Activated T-cell treated with anti-CD3 and anti-CD28 coated beads, Interleukin-2, amount 50 U/mL, for 72 hours (primary cell): ENCODE data around the gene MEAK7. TPM values are rescaled to one million over a fixed set of nuclear protein-coding genes. Genes with fewer than 3 reads are reported as not detected.

ENCODE experiments used
- ATAC-seq, 2 donors: fragments of 150-1000 bp; cut with Tn5 transposase; replicated peaks in 1 of 2; 2 replicates each; pipeline ENCODE4 v1.10.0; 2021; ENCODE audit warnings: moderate library complexity in 2 of 2, mild to moderate bottlenecking in 1 of 2
- DNase-seq, 2 donors: peaks; one replicate each; pipeline ENCODE4 v3.0.0; 2021 to 2022; ENCODE audit warnings: mixed read lengths in 1 of 2
- H3K27ac Mint-ChIP-seq: one replicate; pipeline ENCODE4 v1.8.0; 2022; ENCODE audit warnings: mild to moderate bottlenecking, moderate library complexity, mixed read lengths
- H3K27me3 Mint-ChIP-seq: one replicate; pipeline ENCODE4 v1.8.0; 2022; ENCODE audit warnings: low read depth, mixed read lengths
- H3K36me3 Mint-ChIP-seq, 2 donors: one replicate each; pipeline ENCODE4 v1.8.0; 2022; ENCODE audit warnings: mixed read lengths in 2 of 2, mild to moderate bottlenecking in 1 of 2; ENCODE audit not compliant: insufficient read depth in 2 of 2
- H3K4me1 Mint-ChIP-seq: one replicate; pipeline ENCODE4 v1.8.0; 2022; ENCODE audit warnings: low read depth, mixed read lengths
- H3K4me3 Mint-ChIP-seq, 2 donors: one replicate each; pipeline ENCODE4 v1.8.0; 2022; ENCODE audit warnings: mild to moderate bottlenecking in 2 of 2, mixed read lengths in 2 of 2, moderate library complexity in 2 of 2
- H3K9me3 Mint-ChIP-seq, 2 donors: one replicate each; pipeline ENCODE4 v1.8.0; 2022; ENCODE audit warnings: mixed read lengths in 2 of 2
- total RNA-seq, 2 donors: library from RNA; stranded (reverse); gene quantifications; one replicate each; pipeline ENCODE4 v1.2.3, GENCODE V29; 2022

Gene MEAK7, protein sequence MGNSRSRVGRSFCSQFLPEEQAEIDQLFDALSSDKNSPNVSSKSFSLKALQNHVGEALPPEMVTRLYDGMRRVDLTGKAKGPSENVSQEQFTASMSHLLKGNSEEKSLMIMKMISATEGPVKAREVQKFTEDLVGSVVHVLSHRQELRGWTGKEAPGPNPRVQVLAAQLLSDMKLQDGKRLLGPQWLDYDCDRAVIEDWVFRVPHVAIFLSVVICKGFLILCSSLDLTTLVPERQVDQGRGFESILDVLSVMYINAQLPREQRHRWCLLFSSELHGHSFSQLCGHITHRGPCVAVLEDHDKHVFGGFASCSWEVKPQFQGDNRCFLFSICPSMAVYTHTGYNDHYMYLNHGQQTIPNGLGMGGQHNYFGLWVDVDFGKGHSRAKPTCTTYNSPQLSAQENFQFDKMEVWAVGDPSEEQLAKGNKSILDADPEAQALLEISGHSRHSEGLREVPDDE
- 10 to 100 TPM; 15.6 to 27.9 TPM for total RNA-seq

GRCh38 chr16:84504420-84505248 lies at the start of gene MEAK7:
TSS of gene MEAK7 (minus strand) at chr16:84504659. CDS start at chr16:84498086, 6,573 bp downstream.
- H3K27ac Mint-ChIP-seq, result peak within 1 kb of the TSS; percentile 70
- peak within 1 kb of the TSS; percentile 93 to 97 for H3K4me3 Mint-ChIP-seq
- peaks cover 52% of the 10 kb centered on the region for H3K4me1 Mint-ChIP-seq
- ATAC-seq, result peak; percentile 94 to 97
- no peaks in the 10 kb centered on the region for H3K9me3 Mint-ChIP-seq
- no peaks in the 10 kb centered on the region for H3K36me3 Mint-ChIP-seq
- H3K27me3 Mint-ChIP-seq, result no peaks in the 10 kb centered on the region
- DNase-seq, result peak; percentile 99

DNA sequence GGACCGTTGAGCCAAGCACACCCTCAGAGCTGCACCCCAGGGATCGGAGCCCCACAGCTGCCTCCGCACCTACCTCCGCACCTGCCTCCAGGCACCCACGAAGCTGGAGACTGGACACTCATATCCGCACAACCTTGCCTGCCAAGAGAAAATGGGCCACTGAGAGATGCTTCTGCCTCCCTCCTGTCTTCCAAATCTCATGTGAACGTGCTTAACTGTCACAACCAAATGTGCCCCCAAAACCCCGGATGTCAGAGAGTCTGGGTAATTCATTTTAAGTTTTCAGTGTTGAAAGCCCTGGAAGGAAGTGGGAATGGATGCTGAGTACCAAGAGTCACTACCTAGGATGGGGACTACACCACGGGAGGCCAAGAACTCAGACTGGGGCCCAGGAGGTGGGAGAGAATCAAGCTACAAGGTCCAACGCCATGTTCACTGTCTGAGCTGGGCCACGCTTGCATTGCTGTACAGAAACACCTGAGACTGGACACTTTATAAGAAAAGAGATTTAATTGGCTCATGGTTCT lies 49.5 kb upstream of the MEAK7 start:
- ATAC-seq, result peak in 1 of 2 donors; percentile 35
- Mint-ChIP-seq H3K27ac (peak overlapping the region; percentile 15), H3K4me3 (peak overlapping the region in 1 of 2 donors; percentile 95), H3K9me3 (no peaks in the 10 kb centered on the region), H3K27me3 (no peaks in the 10 kb centered on the region), H3K36me3 (peaks cover 0 to 4% of the 10 kb centered on the region in 2 donors), H3K4me1 (peaks cover 69% of the 10 kb centered on the region)
- DNase-seq, result peak in 1 of 2 donors; percentile 43

DNA sequence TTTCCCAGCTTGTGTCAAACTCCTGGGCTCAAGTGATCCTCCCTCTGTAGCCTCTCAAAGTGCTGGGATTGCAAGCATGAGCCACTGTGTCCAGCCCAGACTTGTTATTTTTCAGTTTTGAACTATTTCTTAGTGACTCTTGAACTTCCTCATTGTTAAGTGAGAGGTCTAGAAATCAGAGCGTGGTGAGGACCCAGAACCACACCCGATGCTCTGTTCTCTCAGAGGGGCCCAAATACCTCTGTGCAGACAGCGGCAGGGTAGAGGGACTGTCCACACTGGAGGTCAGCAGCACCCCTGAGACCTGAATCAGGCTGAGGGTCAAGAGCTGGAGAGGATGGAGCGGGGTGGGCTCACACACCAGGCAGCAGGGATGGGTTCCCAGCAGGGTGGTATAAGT lies 47.7 kb upstream of the MEAK7 start:
- no peaks in the 10 kb centered on the region for H3K9me3 Mint-ChIP-seq
- peaks cover 0 to 6% of the 10 kb centered on the region in 2 donors for H3K36me3 Mint-ChIP-seq
- no peak for DNase-seq
- H3K4me1 Mint-ChIP-seq, result peaks cover 82% of the 10 kb centered on the region
- peak overlapping the region in 1 of 2 donors; percentile 95 for H3K4me3 Mint-ChIP-seq
- H3K27me3 Mint-ChIP-seq, result no peaks in the 10 kb centered on the region
- ATAC-seq, result no peak
- no peak overlapping the region for H3K27ac Mint-ChIP-seq

GRCh38 chr16:84550096-84550495 lies 45.6 kb upstream of the MEAK7 start:
- Mint-ChIP-seq H3K4me1 (peaks cover 90% of the 10 kb centered on the region), H3K9me3 (no peaks in the 10 kb centered on the region), H3K27ac (peak overlapping the region; percentile 80), H3K4me3 (peak overlapping the region in 1 of 2 donors; percentile 94), H3K36me3 (peaks cover 0 to 17% of the 10 kb centered on the region in 2 donors), H3K27me3 (no peaks in the 10 kb centered on the region)
- ATAC-seq, result no peak
- no peak for DNase-seq

- peak; percentile 66 to 76 for ATAC-seq
- H3K9me3 Mint-ChIP-seq, result no peaks in the 10 kb centered on the region
Measured at GRCh38 chr16:84548971-84549844, 44.7 kb upstream of the MEAK7 start.

GRCh38 chr16:84548508-84548907 lies 44.0 kb upstream of the MEAK7 start:
- H3K27ac Mint-ChIP-seq, result no peak overlapping the region
- H3K9me3 Mint-ChIP-seq, result no peaks in the 10 kb centered on the region
- peak overlapping the region in 1 of 2 donors; percentile 94 for H3K4me3 Mint-ChIP-seq
- peaks cover 0 to 20% of the 10 kb centered on the region in 2 donors for H3K36me3 Mint-ChIP-seq
- ATAC-seq (peak in 1 of 2 donors; percentile 26), DNase-seq (no peak)
- no peaks in the 10 kb centered on the region for H3K27me3 Mint-ChIP-seq
- H3K4me1 Mint-ChIP-seq, result peaks cover 89% of the 10 kb centered on the region

More at GRCh38 chr16:84548971-84549844, 44.7 kb upstream of the MEAK7 start:
- Mint-ChIP-seq H3K27ac (peak overlapping the region; percentile 86), H3K4me1 (peaks cover 90% of the 10 kb centered on the region), H3K27me3 (no peaks in the 10 kb centered on the region), H3K36me3 (peaks cover 0 to 17% of the 10 kb centered on the region in 2 donors), H3K4me3 (peak overlapping the region; percentile 84 to 94)
- DNase-seq, result peak; percentile 16 to 55

DNA sequence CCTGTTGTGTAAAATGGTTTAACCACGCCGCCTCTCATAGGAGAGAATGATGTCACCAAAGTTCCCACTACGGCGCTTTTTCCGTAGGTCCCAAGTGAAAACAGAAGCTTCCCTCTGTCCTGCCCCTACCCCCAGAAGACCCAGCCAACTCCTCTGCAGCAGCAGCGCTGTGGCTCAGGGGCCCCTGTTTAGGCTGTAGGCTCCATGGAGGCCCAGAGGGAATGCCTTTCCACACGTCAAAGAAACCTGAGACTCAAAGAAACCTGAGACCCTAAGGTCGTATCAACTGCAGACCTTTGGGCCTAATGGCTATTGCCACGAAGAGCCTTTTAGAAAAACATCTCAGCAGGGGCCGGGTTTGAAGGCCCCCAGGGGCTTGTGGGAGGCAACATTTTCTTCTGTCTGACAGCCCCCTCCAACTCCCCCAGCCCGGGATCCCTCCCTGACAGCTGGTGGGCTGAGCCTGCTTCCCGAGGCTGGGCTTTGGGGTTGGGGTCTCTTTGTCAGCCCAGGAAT lies 43.1 kb upstream of the MEAK7 start:
- DNase-seq, result peak in 1 of 2 donors; percentile 30
- peak overlapping the region in 1 of 2 donors; percentile 94 for H3K4me3 Mint-ChIP-seq
- peaks cover 0 to 20% of the 10 kb centered on the region in 2 donors for H3K36me3 Mint-ChIP-seq

DNA sequence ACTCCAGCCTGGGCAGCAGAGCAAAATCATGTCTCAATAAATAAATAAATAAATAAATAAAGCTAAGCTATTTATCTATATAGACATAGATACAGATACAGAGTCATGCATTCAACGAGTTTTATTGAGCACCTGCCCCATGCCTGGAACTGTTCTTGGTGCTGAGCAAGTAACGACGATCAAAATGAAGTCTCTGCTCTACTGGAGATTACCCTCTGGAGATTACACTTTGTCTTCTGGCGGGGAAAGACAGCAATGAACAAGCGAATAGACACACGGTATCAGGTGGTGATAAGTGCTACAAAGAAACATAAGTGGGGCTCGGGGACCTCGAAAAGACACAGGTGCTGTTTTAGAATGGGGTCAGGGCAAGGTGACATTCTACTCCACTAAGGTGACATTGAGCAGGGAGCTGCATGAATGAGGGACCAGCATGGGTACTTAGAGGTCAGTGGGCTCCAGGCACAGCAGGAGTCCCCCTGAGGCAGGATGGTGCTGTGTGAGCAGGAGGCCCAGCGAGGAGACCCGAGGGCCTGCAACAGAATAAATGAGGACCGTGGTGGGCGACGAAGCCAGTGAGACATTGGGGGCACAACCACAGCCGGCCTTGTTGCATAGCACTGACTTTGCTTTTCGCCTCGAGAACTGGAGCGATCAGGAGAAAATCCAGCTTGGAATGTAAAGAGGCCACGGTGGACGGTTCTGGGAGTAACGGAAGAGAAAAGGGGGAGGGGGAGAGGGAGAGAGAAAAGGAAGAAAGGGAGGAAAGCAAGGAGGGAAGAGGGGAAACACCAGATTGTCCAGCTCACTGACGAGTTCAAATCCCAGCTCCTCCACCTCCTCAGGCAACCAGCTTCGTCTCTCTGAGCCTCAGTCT lies 42.4 kb upstream of the MEAK7 start:
- H3K9me3 Mint-ChIP-seq, result no peaks in the 10 kb centered on the region
- H3K27ac Mint-ChIP-seq, result no peak overlapping the region
- H3K4me1 Mint-ChIP-seq, result peaks cover 79% of the 10 kb centered on the region
- H3K4me3 Mint-ChIP-seq, result peak overlapping the region in 1 of 2 donors; percentile 94
- no peaks in the 10 kb centered on the region for H3K27me3 Mint-ChIP-seq
- DNase-seq (no peak), ATAC-seq (no peak)
- H3K36me3 Mint-ChIP-seq, result peaks cover 0 to 16% of the 10 kb centered on the region in 2 donors

More for the DNA sequence above, 43.1 kb upstream of the MEAK7 start:
- ATAC-seq, result peak in 1 of 2 donors; percentile 6
- H3K27ac Mint-ChIP-seq, result no peak overlapping the region
- H3K4me1 Mint-ChIP-seq, result peaks cover 81% of the 10 kb centered on the region
- no peaks in the 10 kb centered on the region for H3K27me3 Mint-ChIP-seq
- no peaks in the 10 kb centered on the region for H3K9me3 Mint-ChIP-seq

- peaks cover 64% of the 10 kb centered on the region for H3K4me1 Mint-ChIP-seq
- no peak overlapping the region for H3K27ac Mint-ChIP-seq
- H3K9me3 Mint-ChIP-seq, result no peaks in the 10 kb centered on the region
- ATAC-seq, result no peak
- H3K4me3 Mint-ChIP-seq, result peak overlapping the region in 1 of 2 donors; percentile 77
- peaks cover 0 to 16% of the 10 kb centered on the region in 2 donors for H3K36me3 Mint-ChIP-seq
- no peaks in the 10 kb centered on the region for H3K27me3 Mint-ChIP-seq
- no peak for DNase-seq
Measured at GRCh38 chr16:84545114-84545737, 40.8 kb upstream of the MEAK7 start.

DNA sequence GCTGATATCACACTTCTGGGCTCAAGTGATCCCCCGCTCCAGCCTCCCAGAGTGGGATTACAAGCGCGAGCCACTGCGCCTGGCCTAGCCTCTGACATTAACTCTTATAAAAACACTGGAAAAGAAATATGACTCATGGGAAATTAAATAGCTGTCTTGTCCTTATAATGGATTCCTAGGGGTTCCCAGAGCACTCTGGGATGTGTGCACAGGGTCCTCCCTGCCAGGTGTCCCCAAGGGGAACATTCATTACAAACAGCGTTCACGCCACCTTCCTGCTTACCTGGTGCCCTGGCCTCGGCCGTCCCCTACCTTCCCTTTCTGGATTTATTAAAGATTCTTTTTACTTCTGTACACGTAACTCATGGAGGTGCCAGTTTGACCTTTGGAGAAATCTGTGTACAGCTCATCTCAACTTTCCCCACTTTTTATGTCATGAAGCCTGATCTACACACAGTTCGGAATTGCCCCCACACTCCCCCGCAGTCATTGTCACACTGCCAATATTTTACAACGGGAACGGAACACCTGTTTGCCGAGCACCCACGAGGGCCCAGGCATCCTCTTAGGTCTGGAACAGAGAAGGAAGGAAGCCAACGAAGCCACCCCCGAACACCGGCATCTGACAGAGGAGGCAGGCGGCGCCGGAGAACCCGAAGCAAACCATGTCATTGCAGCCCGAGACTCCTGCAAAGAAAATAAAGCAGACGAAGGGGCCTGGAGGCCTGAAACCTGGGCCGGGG lies 39.7 kb upstream of the MEAK7 start:
- peak overlapping the region; percentile 44 to 77 for H3K4me3 Mint-ChIP-seq
- H3K4me1 Mint-ChIP-seq, result peaks cover 62% of the 10 kb centered on the region
- no peak overlapping the region for H3K27ac Mint-ChIP-seq
- no peaks in the 10 kb centered on the region for H3K9me3 Mint-ChIP-seq
- no peak for ATAC-seq
- H3K36me3 Mint-ChIP-seq, result peaks cover 0 to 16% of the 10 kb centered on the region in 2 donors
- H3K27me3 Mint-ChIP-seq, result no peaks in the 10 kb centered on the region
- peak in 1 of 2 donors; percentile 25 for DNase-seq
